ENCODE measurements around the gene CACNA2D3.

The CACNA2D3 gene

GRCh38 chr3:54661151-54661550 lies 538.8 kb downstream of the CACNA2D3 start:
- in situ Hi-C loops (cut with HindIII; ENCODE audit: low sequenced_read_pairs) = no loop called here
- TF ChIP-seq CTCF (IDR thresholded peaks at IDR 0.05; ENCODE audit: low read depth, low read length) = no peak
- H3K4me3 ChIP-seq (ENCODE audit: low read depth, low read length) = no peak overlapping the region
- DNase-seq (ENCODE audit: low read depth, low spot score) = no peak

GRCh38 chr3:54663501-54664011 lies 541.2 kb downstream of the CACNA2D3 start:
- DNase-seq (ENCODE audit: low read depth, low spot score) = no peak
- in situ Hi-C loops (cut with HindIII; ENCODE audit: low sequenced_read_pairs) = no loop called here

GRCh38 chr3:54665016-54665600 lies 542.8 kb downstream of the CACNA2D3 start:
- in situ Hi-C loops (cut with HindIII; ENCODE audit: low sequenced_read_pairs) = no loop called here
- DNase-seq (ENCODE audit: low read depth, low spot score) = no peak
- no peak overlapping the region for H3K4me3 ChIP-seq (ENCODE audit: low read depth, low read length)
- TF ChIP-seq CTCF (IDR thresholded peaks at IDR 0.05; ENCODE audit: low read depth, low read length) = no peak

More at GRCh38 chr3:54663501-54664011, 541.2 kb downstream of the CACNA2D3 start:
- no peak overlapping the region for H3K4me3 ChIP-seq (ENCODE audit: low read depth, low read length)
- no peak for TF ChIP-seq CTCF (IDR thresholded peaks at IDR 0.05; ENCODE audit: low read depth, low read length)

- in situ Hi-C loops (cut with HindIII; ENCODE audit: low sequenced_read_pairs) = no loop called here
- no peak for TF ChIP-seq CTCF (IDR thresholded peaks at IDR 0.05; ENCODE audit: low read depth, low read length)
These were observed 545.9 kb downstream of the CACNA2D3 start for GRCh38 chr3:54668236-54668635.

GRCh38 chr3:54670201-54671000 lies 548.0 kb downstream of the CACNA2D3 start:
- no peak for DNase-seq (ENCODE audit: low read depth, low spot score)
- in situ Hi-C loops (cut with HindIII; ENCODE audit: low sequenced_read_pairs) = no loop called here
- no peak overlapping the region for H3K4me3 ChIP-seq (ENCODE audit: low read depth, low read length)
- no peak for TF ChIP-seq CTCF (IDR thresholded peaks at IDR 0.05; ENCODE audit: low read depth, low read length)

More at GRCh38 chr3:54668236-54668635, 545.9 kb downstream of the CACNA2D3 start:
- no peak for DNase-seq (ENCODE audit: low read depth, low spot score)
- no peak overlapping the region for H3K4me3 ChIP-seq (ENCODE audit: low read depth, low read length)

GRCh38 chr3:54671511-54671910 lies 549.2 kb downstream of the CACNA2D3 start:
- TF ChIP-seq CTCF (IDR thresholded peaks at IDR 0.05; ENCODE audit: low read depth, low read length) = no peak
- no peak overlapping the region for H3K4me3 ChIP-seq (ENCODE audit: low read depth, low read length)
- no peak for DNase-seq (ENCODE audit: low read depth, low spot score)
- in situ Hi-C loops (cut with HindIII; ENCODE audit: low sequenced_read_pairs) = no loop called here
